CD4-positive, alpha-beta T cell (primary cell): ENCODE measurements around the gene SCAF4. TPM values are rescaled to one million over a fixed set of nuclear protein-coding genes. Genes with fewer than 3 reads are reported as not detected.
A peak's percentile ranks its signal among the peaks of the same experiment; 100 is the strongest.

ENCODE experiments used
- ATAC-seq: fragments of 200-7000 bp; cut with Tn5 transposase; one replicate; pipeline ENCODE4 v1.10.0; 2022; ENCODE audit warnings: mild to moderate bottlenecking; ENCODE audit not compliant: poor library complexity
- CTCF ChIA-PET: fragments of 350-600 bp; sonication (Branson Sonifier 250); formaldehyde crosslinking; loops from one replicate; lab custom pipeline; 2021; ENCODE audit warnings: antibody characterized with exemption, inconsistent platforms; lab: Charles Lee
- POLR2A ChIA-PET: fragments of 350-600 bp; sonication (Branson Sonifier 250); formaldehyde crosslinking; loops from one replicate; lab custom pipeline; 2021; ENCODE audit warnings: antibody characterized with exemption, inconsistent platforms; lab: Charles Lee
- DNase-seq, 14 experiments: peaks; one replicate each; pipeline ENCODE4 v3.0.0-alpha.2; 2013 to 2020; ENCODE audit warnings: mixed read lengths in 2 of 14
- H3K27ac ChIP-seq, 2 donors: one replicate each; pipeline versions ENCODE4 v1.5.1 to v1.7.0; 2013; ENCODE audit warnings: low read length in 2 of 2, low read depth in 1 of 2, mild to moderate bottlenecking in 1 of 2
- H3K27me3 ChIP-seq, 2 experiments: 1 replicate in 1 of 2; 2 replicates in 1 of 2; pipeline versions ENCODE4 v1.6.1 to v1.7.0; 2013; ENCODE audit warnings: low read length in 2 of 2, control low read depth in 1 of 2, mild to moderate bottlenecking in 1 of 2, moderate library complexity in 1 of 2; ENCODE audit not compliant: insufficient read depth in 2 of 2, control insufficient read depth in 1 of 2
- H3K36me3 ChIP-seq: one replicate; pipeline ENCODE4 v1.6.1; 2013; ENCODE audit warnings: low read length, control low read depth; ENCODE audit not compliant: insufficient read depth
- H3K4me1 ChIP-seq: one replicate; pipeline ENCODE4 v1.6.1; 2013; ENCODE audit warnings: low read length, control low read depth; ENCODE audit not compliant: insufficient read depth
- H3K4me3 ChIP-seq: one replicate; pipeline ENCODE4 v1.5.1; 2013; ENCODE audit warnings: mild to moderate bottlenecking, low read length, moderate library complexity
- H3K9me3 ChIP-seq, 2 experiments: 1 replicate in 1 of 2; 2 replicates in 1 of 2; pipeline versions ENCODE4 v1.6.1 to v1.7.0; 2013; ENCODE audit warnings: low read length in 2 of 2, mild to moderate bottlenecking in 2 of 2, control low read depth in 1 of 2, moderate library complexity in 1 of 2; ENCODE audit not compliant: control insufficient read depth in 1 of 2, insufficient read depth in 1 of 2
- H3K27ac Mint-ChIP-seq: one replicate; pipeline ENCODE4 v1.8.0; 2020; ENCODE audit warnings: mixed read lengths
- H3K27me3 Mint-ChIP-seq: one replicate; pipeline ENCODE4 v1.8.0; 2021; ENCODE audit warnings: mixed read lengths
- H3K36me3 Mint-ChIP-seq: one replicate; pipeline ENCODE4 v1.8.0; 2021; ENCODE audit warnings: low read depth, mixed read lengths
- H3K4me1 Mint-ChIP-seq: one replicate; pipeline ENCODE4 v1.8.0; 2021; ENCODE audit warnings: low read depth, mixed read lengths
- H3K4me3 Mint-ChIP-seq: one replicate; pipeline ENCODE4 v1.8.0; 2020; ENCODE audit warnings: mild to moderate bottlenecking, mixed read lengths
- H3K9me3 Mint-ChIP-seq: one replicate; pipeline ENCODE4 v1.8.0; 2020; ENCODE audit warnings: mixed read lengths
- intact Hi-C, 2 experiments: fragments of 100-400 bp; cut with DNase I in 1 of 2; cut with micrococcal nuclease in 1 of 2; formaldehyde crosslinking; loops; one replicate each; pipeline versions ENCODE4 v1.15.1 to v1.9.0; 2023 to 2025; cut with DNase I, micrococcal nuclease
- total RNA-seq, 174 experiments: library from RNA in 2 of 174; stranded (reverse) in 2 of 174; gene quantifications; one replicate each; pipeline ENCODE4 v1.2.3 and lab custom pipeline; 2021 to 2026
- TF ChIP-seq, protein P1 (sequence below): fragments of 200-600 bp; IDR thresholded peaks from one replicate; pipeline ENCODE4 v1.8.0; 2022; ENCODE audit warnings: antibody characterized with exemption, mild to moderate bottlenecking

Gene SCAF4
- total RNA-seq, 2 experiments from 2014 or later = 56.1 to 57.8 TPM

DNA sequence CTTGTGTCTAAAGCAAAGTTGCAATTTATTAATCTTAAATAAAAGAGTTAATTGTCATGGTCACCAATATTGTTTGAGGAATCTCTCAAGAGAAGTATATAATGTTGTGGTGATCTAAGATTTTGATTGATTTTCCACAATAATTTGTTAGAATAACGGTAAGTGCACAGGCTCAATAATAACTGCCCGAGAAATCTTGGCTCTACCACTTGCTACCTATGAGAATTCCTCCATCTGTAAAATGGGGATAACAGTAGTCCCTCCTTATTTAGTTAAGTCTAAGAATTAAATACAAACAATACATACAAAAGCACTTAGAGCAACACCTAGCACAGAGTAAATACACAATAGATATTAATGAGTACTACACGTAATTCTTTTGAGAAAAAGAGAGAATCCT lies 18.8 kb downstream of the SCAF4 start:
- intact Hi-C loops = no loop called here
- no peaks in the 10 kb centered on the region for H3K27me3 Mint-ChIP-seq
- H3K4me3 Mint-ChIP-seq = peak overlapping the region; percentile 36

DNA sequence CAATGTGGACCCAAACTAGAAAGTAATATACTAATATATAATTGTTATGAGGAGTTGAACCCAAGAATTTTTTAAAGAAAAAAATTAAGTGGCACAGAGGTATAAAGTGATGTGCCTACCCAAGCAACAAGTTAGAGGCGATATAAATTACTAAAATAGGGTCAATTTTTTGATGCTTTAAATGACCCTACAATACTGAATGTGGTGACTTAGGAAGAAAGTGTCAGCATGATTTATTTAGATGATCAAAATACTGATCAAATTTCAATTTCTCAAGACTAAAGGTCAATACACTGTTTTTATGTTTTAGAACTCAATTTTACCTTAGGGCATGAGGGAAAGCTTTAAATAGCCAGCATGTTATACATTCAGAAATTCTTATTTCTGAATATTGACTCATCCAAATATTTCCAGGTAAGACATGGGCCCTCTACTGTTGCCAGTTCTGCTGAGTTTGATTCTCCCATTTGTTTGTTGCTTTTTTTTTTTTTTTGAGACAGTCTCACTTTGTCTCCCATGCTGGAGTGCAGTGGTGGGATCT lies 20.1 kb downstream of the SCAF4 start:
- Histone ChIP-seq H3K9me3 (no peaks in the 10 kb centered on the region), H3K27ac (no peak overlapping the region), H3K4me1 (peaks cover 3% of the 10 kb centered on the region), H3K4me3 (no peak overlapping the region), H3K27me3 (no peaks in the 10 kb centered on the region), H3K36me3 (no peaks in the 10 kb centered on the region)
- H3K27ac Mint-ChIP-seq = no peak overlapping the region
- H3K4me1 Mint-ChIP-seq = peaks cover 94% of the 10 kb centered on the region
- no peak for ATAC-seq
- TF ChIP-seq, protein P1, sequence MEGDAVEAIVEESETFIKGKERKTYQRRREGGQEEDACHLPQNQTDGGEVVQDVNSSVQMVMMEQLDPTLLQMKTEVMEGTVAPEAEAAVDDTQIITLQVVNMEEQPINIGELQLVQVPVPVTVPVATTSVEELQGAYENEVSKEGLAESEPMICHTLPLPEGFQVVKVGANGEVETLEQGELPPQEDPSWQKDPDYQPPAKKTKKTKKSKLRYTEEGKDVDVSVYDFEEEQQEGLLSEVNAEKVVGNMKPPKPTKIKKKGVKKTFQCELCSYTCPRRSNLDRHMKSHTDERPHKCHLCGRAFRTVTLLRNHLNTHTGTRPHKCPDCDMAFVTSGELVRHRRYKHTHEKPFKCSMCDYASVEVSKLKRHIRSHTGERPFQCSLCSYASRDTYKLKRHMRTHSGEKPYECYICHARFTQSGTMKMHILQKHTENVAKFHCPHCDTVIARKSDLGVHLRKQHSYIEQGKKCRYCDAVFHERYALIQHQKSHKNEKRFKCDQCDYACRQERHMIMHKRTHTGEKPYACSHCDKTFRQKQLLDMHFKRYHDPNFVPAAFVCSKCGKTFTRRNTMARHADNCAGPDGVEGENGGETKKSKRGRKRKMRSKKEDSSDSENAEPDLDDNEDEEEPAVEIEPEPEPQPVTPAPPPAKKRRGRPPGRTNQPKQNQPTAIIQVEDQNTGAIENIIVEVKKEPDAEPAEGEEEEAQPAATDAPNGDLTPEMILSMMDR = no peak
- no peaks in the 10 kb centered on the region for H3K36me3 Mint-ChIP-seq
- H3K9me3 Mint-ChIP-seq = no peaks in the 10 kb centered on the region
- ChIA-PET POLR2A (interaction anchor here (0.6 kb wide), 1 partner anchor 1060 kb away, joined by 5 read pairs; the partner anchor contains the start of gene PAXBP1), CTCF (no interaction called here)
- intact Hi-C loops = no loop called here
- no peaks in the 10 kb centered on the region for H3K27me3 Mint-ChIP-seq
- peak overlapping the region; percentile 12 for H3K4me3 Mint-ChIP-seq
- DNase-seq = no peak

More for the DNA sequence above, 18.8 kb downstream of the SCAF4 start:
- POLR2A ChIA-PET = no interaction called here
- TF ChIP-seq, protein P1 = no peak
- ATAC-seq (no peak), DNase-seq (no peak)
- CTCF ChIA-PET = no interaction called here
- Mint-ChIP-seq H3K36me3 (no peaks in the 10 kb centered on the region), H3K4me1 (peaks cover 92% of the 10 kb centered on the region), H3K9me3 (no peaks in the 10 kb centered on the region), H3K27ac (peak overlapping the region; percentile 28)
- no peak overlapping the region for H3K27ac ChIP-seq
- peaks cover 3% of the 10 kb centered on the region for H3K4me1 ChIP-seq
- H3K4me3 ChIP-seq = no peak overlapping the region
- no peaks in the 10 kb centered on the region for H3K36me3 ChIP-seq
- H3K9me3 ChIP-seq = no peaks in the 10 kb centered on the region
- no peaks in the 10 kb centered on the region for H3K27me3 ChIP-seq

DNA sequence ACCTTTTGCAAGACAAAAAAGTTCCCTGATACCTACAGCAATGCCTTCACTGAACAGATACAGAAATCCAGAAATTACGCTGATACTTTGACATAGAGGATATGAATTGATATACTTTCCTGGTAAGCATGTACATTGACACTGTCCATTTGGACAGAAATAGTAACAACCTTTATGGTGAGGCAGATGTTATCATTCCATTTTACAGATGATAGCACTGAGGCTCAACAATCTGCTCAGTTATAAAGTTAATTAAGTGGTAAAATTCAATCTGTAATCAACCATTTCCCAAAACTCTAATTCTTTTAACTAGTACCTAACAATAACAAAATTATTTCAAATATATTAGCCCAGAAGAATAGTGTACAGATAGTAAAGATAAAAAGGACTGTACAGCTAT lies 20.6 kb downstream of the SCAF4 start:
- CTCF ChIA-PET = no interaction called here
- H3K27me3 Mint-ChIP-seq = no peaks in the 10 kb centered on the region
- peaks cover 5% of the 10 kb centered on the region for H3K4me1 ChIP-seq
- peaks cover 4% of the 10 kb centered on the region for H3K36me3 Mint-ChIP-seq
- H3K27ac Mint-ChIP-seq = no peak overlapping the region
- intact Hi-C loops = no loop called here
- H3K27me3 ChIP-seq = no peaks in the 10 kb centered on the region
- no peak overlapping the region for H3K4me3 ChIP-seq
- DNase-seq = no peak
- TF ChIP-seq, protein P1 = no peak
- peaks cover 94% of the 10 kb centered on the region for H3K4me1 Mint-ChIP-seq
- no peaks in the 10 kb centered on the region for H3K36me3 ChIP-seq
- no peak overlapping the region for H3K27ac ChIP-seq
- no peaks in the 10 kb centered on the region for H3K9me3 ChIP-seq
- POLR2A ChIA-PET = interaction anchor here (0.6 kb wide), 1 partner anchor 1060 kb away, joined by 5 read pairs; the partner anchor contains the start of gene PAXBP1
- H3K9me3 Mint-ChIP-seq = no peaks in the 10 kb centered on the region
- H3K4me3 Mint-ChIP-seq = no peak overlapping the region
- no peak for ATAC-seq
